Anterior cingulate cortex (tissue), 58 donors: ENCODE measurements around the gene NDST4.

ENCODE experiments used
- DNase-seq, 58 donors: peaks; one replicate each; lab custom pipeline; 2025; lab: John Stamatoyannopoulos, UW

The NDST4 gene

GRCh38 chr4:114921191-114921590 lies 192.2 kb downstream of the NDST4 start:
- DNase-seq, result no peak

GRCh38 chr4:114911111-114911510 lies 202.3 kb downstream of the NDST4 start:
- no peak for DNase-seq

GRCh38 chr4:114907568-114907967 lies 205.9 kb downstream of the NDST4 start:
- no peak for DNase-seq

- DNase-seq, result no peak
Measured at GRCh38 chr4:114905017-114905416, 208.4 kb downstream of the NDST4 start.

- no peak for DNase-seq
Measured at GRCh38 chr4:114900934-114901333, 212.5 kb downstream of the NDST4 start.

GRCh38 chr4:114890773-114891172 lies 222.6 kb downstream of the NDST4 start:
- DNase-seq, result no peak

GRCh38 chr4:114886761-114887160 lies 226.7 kb downstream of the NDST4 start:
- no peak for DNase-seq

GRCh38 chr4:114883641-114884040 lies 229.8 kb downstream of the NDST4 start:
- no peak for DNase-seq

GRCh38 chr4:114879916-114880669 lies 233.3 kb downstream of the NDST4 start:
- DNase-seq, result no peak

- DNase-seq, result no peak
Measured at GRCh38 chr4:114875630-114876029, 237.8 kb downstream of the NDST4 start.

- DNase-seq, result no peak
Measured at GRCh38 chr4:114874321-114874720, 239.1 kb downstream of the NDST4 start.

- DNase-seq, result no peak
Measured at GRCh38 chr4:114870987-114871386, 242.4 kb downstream of the NDST4 start.

GRCh38 chr4:114866901-114867670 lies 246.3 kb downstream of the NDST4 start:
- no peak for DNase-seq

GRCh38 chr4:114864060-114864459 lies 249.4 kb downstream of the NDST4 start:
- DNase-seq, result no peak

- DNase-seq, result no peak
Measured at GRCh38 chr4:114860786-114861185, 252.6 kb downstream of the NDST4 start.

GRCh38 chr4:114857831-114858230 lies 255.6 kb downstream of the NDST4 start:
- no peak for DNase-seq

GRCh38 chr4:114839986-114840385 lies 273.4 kb downstream of the NDST4 start:
- no peak for DNase-seq

- no peak for DNase-seq
Measured at GRCh38 chr4:114830628-114831027, 282.8 kb downstream of the NDST4 start.

- no peak for DNase-seq
Measured at GRCh38 chr4:114827651-114828050, 285.8 kb downstream of the NDST4 start.

- no peak for DNase-seq
Measured at GRCh38 chr4:114815760-114816159, 297.7 kb downstream of the NDST4 start.

- DNase-seq, result no peak
Measured at GRCh38 chr4:114813961-114814360, 299.5 kb downstream of the NDST4 start.
